ENCODE data around the gene PYDC1. TPM values are rescaled to one million over a fixed set of nuclear protein-coding genes. Genes with fewer than 3 reads are reported as not detected.

Gene PYDC1
- total and polyA plus RNA-seq, 2 of the 13 experiments (the other 11 are each of a cell fraction or from before 2014, with no cell fraction given) = not detected

DNA sequence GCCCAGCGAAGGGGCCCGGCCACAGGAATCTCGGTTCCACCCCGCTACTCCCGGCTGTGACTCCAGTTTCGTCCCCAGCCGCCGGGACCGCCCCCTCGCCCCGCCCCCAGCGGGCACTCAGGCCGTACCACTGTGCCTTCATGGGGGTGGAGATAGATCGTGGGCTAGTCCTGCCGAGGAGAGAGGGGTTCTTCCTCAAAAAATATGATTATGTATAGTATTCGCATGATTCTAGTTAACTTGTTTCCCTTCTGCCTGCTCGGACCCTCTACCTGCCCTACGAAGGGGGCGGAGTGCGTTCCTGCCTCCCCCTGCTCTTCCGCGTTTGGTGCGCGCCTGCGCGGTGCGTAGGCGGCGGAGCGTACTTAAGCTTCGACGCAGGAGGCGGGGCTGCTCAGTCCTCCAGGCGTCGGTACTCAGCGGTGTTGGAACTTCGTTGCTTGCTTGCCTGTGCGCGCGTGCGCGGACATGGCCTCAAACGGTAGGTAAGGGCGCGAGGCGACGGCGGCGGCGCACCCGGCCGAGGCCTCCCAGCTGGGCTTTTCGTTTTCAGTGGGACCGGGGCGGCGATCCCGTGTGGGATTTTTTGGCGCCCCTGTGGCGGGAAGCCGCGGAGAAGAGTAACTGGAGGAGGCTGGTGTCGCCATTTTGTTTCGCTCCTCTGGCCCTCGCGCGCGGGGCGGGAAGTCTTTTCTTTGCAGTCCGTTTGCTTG lies 37.0 kb downstream of the PYDC1 start, which contains the start of gene FUS (continued):
- TF ChIP-seq, protein P1, sequence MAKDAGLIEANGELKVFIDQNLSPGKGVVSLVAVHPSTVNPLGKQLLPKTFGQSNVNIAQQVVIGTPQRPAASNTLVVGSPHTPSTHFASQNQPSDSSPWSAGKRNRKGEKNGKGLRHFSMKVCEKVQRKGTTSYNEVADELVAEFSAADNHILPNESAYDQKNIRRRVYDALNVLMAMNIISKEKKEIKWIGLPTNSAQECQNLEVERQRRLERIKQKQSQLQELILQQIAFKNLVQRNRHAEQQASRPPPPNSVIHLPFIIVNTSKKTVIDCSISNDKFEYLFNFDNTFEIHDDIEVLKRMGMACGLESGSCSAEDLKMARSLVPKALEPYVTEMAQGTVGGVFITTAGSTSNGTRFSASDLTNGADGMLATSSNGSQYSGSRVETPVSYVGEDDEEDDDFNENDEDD (CRISPR knock-in tag; IDR thresholded peaks at IDR 0.05; ENCODE audit: borderline replicate concordance) = peak; percentile 71
- TF ChIP-seq TCF7L2 (IDR thresholded peaks at IDR 0.05; ENCODE audit: low read depth, low read length) (no peak), REL (CRISPR knock-in tag; conservative IDR thresholded peaks at IDR 0.05) (peak; percentile 91), NR2C2 (CRISPR knock-in tag; IDR thresholded peaks at IDR 0.05; ENCODE audit: borderline replicate concordance) (peak; percentile 69; the same call in 1 of the 2 replicates), SRY (CRISPR knock-in tag; IDR thresholded peaks at IDR 0.05) (peak; percentile 82; the same call in 1 of the 2 replicates), ZNF792 (CRISPR knock-in tag; IDR thresholded peaks at IDR 0.05) (peak; percentile 99), ZNF703 (CRISPR knock-in tag; IDR thresholded peaks at IDR 0.05; ENCODE audit: borderline replicate concordance) (peak; percentile 96), TRIM24 (CRISPR knock-in tag; IDR thresholded peaks at IDR 0.05) (no peak), DR1 (CRISPR knock-in tag; IDR thresholded peaks at IDR 0.05) (peak; percentile 100), AHR (CRISPR knock-in tag; IDR thresholded peaks at IDR 0.05) (peak; percentile 88), ZNF136 (CRISPR knock-in tag; IDR thresholded peaks at IDR 0.05; ENCODE audit: low read depth) (peak; percentile 94), RARG (CRISPR knock-in tag; IDR thresholded peaks at IDR 0.05; ENCODE audit: low read depth) (0 out of 2 replicates have a peak, but pooled peaks have one; percentile 79), ZNF780A (CRISPR knock-in tag; IDR thresholded peaks at IDR 0.05) (peak; percentile 71; the same call in 1 of the 2 replicates), TSC22D2 (CRISPR knock-in tag; IDR thresholded peaks at IDR 0.05; ENCODE audit: borderline replicate concordance) (peak; percentile 98), CENPT (CRISPR knock-in tag; IDR thresholded peaks at IDR 0.05; ENCODE audit: low read depth) (no peak)
- TF ChIP-seq, protein P2, sequence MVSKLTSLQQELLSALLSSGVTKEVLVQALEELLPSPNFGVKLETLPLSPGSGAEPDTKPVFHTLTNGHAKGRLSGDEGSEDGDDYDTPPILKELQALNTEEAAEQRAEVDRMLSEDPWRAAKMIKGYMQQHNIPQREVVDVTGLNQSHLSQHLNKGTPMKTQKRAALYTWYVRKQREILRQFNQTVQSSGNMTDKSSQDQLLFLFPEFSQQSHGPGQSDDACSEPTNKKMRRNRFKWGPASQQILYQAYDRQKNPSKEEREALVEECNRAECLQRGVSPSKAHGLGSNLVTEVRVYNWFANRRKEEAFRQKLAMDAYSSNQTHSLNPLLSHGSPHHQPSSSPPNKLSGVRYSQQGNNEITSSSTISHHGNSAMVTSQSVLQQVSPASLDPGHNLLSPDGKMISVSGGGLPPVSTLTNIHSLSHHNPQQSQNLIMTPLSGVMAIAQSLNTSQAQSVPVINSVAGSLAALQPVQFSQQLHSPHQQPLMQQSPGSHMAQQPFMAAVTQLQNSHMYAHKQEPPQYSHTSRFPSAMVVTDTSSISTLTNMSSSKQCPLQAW (CRISPR knock-in tag; IDR thresholded peaks at IDR 0.05) = peak; percentile 80; the same call in 1 of the 2 replicates
- TF ChIP-seq, protein P3, sequence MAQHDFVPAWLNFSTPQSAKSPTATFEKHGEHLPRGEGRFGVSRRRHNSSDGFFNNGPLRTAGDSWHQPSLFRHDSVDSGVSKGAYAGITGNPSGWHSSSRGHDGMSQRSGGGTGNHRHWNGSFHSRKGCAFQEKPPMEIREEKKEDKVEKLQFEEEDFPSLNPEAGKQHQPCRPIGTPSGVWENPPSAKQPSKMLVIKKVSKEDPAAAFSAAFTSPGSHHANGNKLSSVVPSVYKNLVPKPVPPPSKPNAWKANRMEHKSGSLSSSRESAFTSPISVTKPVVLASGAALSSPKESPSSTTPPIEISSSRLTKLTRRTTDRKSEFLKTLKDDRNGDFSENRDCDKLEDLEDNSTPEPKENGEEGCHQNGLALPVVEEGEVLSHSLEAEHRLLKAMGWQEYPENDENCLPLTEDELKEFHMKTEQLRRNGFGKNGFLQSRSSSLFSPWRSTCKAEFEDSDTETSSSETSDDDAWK (CRISPR knock-in tag; IDR thresholded peaks at IDR 0.05) = no peak
- TF ChIP-seq, protein P4, sequence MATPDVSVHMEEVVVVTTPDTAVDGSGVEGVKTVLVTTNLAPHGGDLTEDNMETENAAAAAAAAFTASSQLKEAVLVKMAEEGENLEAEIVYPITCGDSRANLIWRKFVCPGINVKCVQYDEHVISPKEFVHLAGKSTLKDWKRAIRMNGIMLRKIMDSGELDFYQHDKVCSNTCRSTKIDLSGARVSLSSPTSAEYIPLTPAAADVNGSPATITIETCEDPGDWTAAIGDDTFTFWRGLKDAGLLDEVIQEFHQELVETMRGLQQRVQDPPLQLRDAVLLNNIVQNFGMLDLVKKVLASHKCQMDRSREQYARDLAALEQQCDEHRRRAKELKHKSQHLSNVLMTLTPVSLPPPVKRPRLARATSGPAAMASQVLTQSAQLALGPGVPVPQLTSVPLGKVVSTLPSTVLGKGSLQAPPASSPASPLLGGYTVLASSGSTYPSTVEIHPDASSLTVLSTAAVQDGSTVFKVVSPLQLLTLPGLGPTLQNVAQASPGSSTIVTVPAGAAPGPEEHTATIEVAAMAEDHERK (CRISPR knock-in tag; IDR thresholded peaks at IDR 0.05; ENCODE audit: low read depth) = peak; percentile 77
- TF ChIP-seq, protein P5, sequence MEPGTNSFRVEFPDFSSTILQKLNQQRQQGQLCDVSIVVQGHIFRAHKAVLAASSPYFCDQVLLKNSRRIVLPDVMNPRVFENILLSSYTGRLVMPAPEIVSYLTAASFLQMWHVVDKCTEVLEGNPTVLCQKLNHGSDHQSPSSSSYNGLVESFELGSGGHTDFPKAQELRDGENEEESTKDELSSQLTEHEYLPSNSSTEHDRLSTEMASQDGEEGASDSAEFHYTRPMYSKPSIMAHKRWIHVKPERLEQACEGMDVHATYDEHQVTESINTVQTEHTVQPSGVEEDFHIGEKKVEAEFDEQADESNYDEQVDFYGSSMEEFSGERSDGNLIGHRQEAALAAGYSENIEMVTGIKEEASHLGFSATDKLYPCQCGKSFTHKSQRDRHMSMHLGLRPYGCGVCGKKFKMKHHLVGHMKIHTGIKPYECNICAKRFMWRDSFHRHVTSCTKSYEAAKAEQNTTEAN (CRISPR knock-in tag; conservative IDR thresholded peaks at IDR 0.05) = peak; percentile 78
- TF ChIP-seq, protein P6, sequence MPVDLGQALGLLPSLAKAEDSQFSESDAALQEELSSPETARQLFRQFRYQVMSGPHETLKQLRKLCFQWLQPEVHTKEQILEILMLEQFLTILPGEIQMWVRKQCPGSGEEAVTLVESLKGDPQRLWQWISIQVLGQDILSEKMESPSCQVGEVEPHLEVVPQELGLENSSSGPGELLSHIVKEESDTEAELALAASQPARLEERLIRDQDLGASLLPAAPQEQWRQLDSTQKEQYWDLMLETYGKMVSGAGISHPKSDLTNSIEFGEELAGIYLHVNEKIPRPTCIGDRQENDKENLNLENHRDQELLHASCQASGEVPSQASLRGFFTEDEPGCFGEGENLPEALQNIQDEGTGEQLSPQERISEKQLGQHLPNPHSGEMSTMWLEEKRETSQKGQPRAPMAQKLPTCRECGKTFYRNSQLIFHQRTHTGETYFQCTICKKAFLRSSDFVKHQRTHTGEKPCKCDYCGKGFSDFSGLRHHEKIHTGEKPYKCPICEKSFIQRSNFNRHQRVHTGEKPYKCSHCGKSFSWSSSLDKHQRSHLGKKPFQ (CRISPR knock-in tag; IDR thresholded peaks at IDR 0.05; ENCODE audit: insufficient replicate concordance) = peak; percentile 57

Measured in HepG2 (cell line).